ENCODE results near the gene IRAK4.
A peak's percentile ranks its signal among the peaks of the same experiment; 100 is the strongest.

Gene IRAK4

DNA sequence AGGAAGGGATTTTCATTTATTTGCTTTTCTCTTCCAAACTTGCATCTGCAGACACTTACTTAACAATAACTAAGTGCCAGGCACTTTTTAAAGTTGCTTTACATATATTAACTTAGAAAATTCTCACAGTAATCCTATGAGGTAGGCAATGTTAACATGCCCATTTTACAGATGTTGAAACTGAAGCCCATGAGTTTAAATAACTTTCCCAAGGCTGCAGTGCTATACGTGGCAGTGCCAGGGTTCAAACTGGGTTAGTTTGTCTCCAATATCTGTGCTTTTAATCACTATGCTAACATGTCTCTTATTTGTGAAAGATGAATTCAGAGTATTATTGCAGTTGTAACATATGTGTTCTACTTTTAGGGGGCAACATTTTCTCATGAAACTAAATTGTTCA, 30.1 kb upstream of the IRAK4 start:
- TF ChIP-seq CTCF (IDR thresholded peaks at IDR 0.05; ENCODE audit: poor library complexity, severe bottlenecking): no peak
- H3K36me3 ChIP-seq (ENCODE audit: low read depth): peaks cover 25% of the 10 kb centered on the region
- H3K27me3 ChIP-seq (ENCODE audit: insufficient read depth, poor library complexity, severe bottlenecking): no peaks in the 10 kb centered on the region
- no peak overlapping the region for H3K4me3 ChIP-seq (ENCODE audit: severe bottlenecking)
- DNase-seq (ENCODE audit: low spot score) (no peak), ATAC-seq (ENCODE audit: low read depth) (no peak)
- no peaks in the 10 kb centered on the region for H3K9me3 ChIP-seq (ENCODE audit: severe bottlenecking)
- H3K27ac ChIP-seq (ENCODE audit: poor library complexity, severe bottlenecking): no peak overlapping the region
- no peaks in the 10 kb centered on the region for H3K4me1 ChIP-seq (ENCODE audit: insufficient read depth, poor library complexity, severe bottlenecking)

DNA sequence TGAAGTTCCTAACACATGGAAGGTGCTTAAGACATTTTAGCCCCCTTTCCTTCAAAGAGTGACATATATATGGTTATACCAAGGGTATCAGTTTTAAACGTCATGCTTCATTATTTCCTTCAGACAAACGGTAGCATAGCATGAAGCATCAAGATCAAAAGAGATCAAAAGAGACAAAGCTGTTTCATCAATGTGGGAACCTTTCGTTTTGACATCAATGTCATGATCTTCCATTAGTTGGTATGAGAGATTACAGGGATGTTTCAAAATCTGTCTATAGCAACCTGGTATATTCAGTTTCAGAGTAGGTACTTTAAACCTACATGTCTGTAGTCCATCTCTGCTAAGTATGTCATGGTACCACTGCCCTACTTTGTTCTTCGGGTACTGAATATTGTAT, 28.5 kb upstream of the IRAK4 start:
- Histone ChIP-seq H3K4me3 (ENCODE audit: severe bottlenecking) (no peak overlapping the region), H3K27me3 (ENCODE audit: insufficient read depth, poor library complexity, severe bottlenecking) (no peaks in the 10 kb centered on the region), H3K27ac (ENCODE audit: poor library complexity, severe bottlenecking) (no peak overlapping the region), H3K36me3 (ENCODE audit: low read depth) (peaks cover 41% of the 10 kb centered on the region), H3K9me3 (ENCODE audit: severe bottlenecking) (no peaks in the 10 kb centered on the region), H3K4me1 (ENCODE audit: insufficient read depth, poor library complexity, severe bottlenecking) (no peaks in the 10 kb centered on the region)
- DNase-seq (ENCODE audit: low spot score) (no peak), ATAC-seq (ENCODE audit: low read depth) (no peak)
- TF ChIP-seq CTCF (IDR thresholded peaks at IDR 0.05; ENCODE audit: poor library complexity, severe bottlenecking): no peak

- DNase-seq (ENCODE audit: low spot score) (no peak), ATAC-seq (ENCODE audit: low read depth) (no peak)
- TF ChIP-seq CTCF (IDR thresholded peaks at IDR 0.05; ENCODE audit: poor library complexity, severe bottlenecking): peak; percentile 26
- Histone ChIP-seq H3K27ac (ENCODE audit: poor library complexity, severe bottlenecking) (no peak overlapping the region), H3K4me3 (ENCODE audit: severe bottlenecking) (no peak overlapping the region), H3K4me1 (ENCODE audit: insufficient read depth, poor library complexity, severe bottlenecking) (no peaks in the 10 kb centered on the region), H3K27me3 (ENCODE audit: insufficient read depth, poor library complexity, severe bottlenecking) (no peaks in the 10 kb centered on the region), H3K36me3 (ENCODE audit: low read depth) (peaks cover 72% of the 10 kb centered on the region), H3K9me3 (ENCODE audit: severe bottlenecking) (no peaks in the 10 kb centered on the region)
Measured at GRCh38 chr12:43733687-43734086, 25.1 kb upstream of the IRAK4 start.

DNA sequence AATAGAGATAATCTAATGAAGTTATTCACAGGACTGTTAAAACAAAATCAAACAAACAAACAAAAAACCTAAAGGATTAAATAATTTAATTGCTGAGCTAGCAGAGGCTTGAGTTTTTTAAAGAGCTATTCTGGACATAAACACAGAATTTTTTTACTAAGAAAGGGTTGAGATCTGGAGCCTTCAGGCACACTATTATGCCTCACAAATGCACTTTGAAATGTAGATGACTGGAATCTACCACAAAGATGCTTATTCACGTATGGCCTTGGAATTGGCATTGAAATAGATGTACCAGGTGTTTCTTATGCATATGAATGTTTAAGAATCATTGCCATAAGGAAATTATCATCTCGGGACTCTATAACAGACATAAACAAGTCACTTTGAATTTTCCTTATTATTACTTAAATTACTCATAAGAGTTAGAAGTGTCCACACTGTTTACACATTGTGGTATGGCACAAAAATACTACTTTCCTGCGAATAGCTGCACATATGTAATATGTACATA, 21.8 kb upstream of the IRAK4 start:
- no peak for DNase-seq (ENCODE audit: low spot score)
- no peak overlapping the region for H3K4me3 ChIP-seq (ENCODE audit: severe bottlenecking)
- TF ChIP-seq CTCF (IDR thresholded peaks at IDR 0.05; ENCODE audit: poor library complexity, severe bottlenecking): no peak
- H3K27me3 ChIP-seq (ENCODE audit: insufficient read depth, poor library complexity, severe bottlenecking): no peaks in the 10 kb centered on the region
- H3K36me3 ChIP-seq (ENCODE audit: low read depth): peaks cover 71% of the 10 kb centered on the region
- peaks cover 2% of the 10 kb centered on the region for H3K4me1 ChIP-seq (ENCODE audit: insufficient read depth, poor library complexity, severe bottlenecking)
- no peak overlapping the region for H3K27ac ChIP-seq (ENCODE audit: poor library complexity, severe bottlenecking)
- H3K9me3 ChIP-seq (ENCODE audit: severe bottlenecking): no peaks in the 10 kb centered on the region
- no peak for ATAC-seq (ENCODE audit: low read depth)

DNA sequence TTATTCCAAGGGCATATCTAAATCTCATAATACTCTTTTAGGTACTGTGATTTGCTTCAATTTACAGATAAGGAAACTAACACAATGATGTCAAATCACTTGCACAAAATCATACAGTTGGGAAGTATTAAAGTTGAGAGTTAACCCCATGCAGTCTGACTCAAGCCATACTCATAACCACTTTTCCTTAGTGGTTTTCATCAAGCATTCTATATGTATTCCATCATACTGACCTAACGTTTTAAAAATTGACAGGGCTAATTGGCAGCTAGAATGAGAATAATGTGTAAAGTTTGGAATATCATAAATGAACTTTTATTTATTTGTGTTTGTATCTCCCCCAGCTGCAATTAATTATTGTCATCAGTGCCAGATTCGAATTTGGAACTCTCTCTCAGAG, 21.1 kb upstream of the IRAK4 start:
- no peaks in the 10 kb centered on the region for H3K9me3 ChIP-seq (ENCODE audit: severe bottlenecking)
- DNase-seq (ENCODE audit: low spot score) (no peak), ATAC-seq (ENCODE audit: low read depth) (no peak)
- TF ChIP-seq CTCF (IDR thresholded peaks at IDR 0.05; ENCODE audit: poor library complexity, severe bottlenecking): no peak
- no peak overlapping the region for H3K4me3 ChIP-seq (ENCODE audit: severe bottlenecking)
- H3K27ac ChIP-seq (ENCODE audit: poor library complexity, severe bottlenecking): no peak overlapping the region
- H3K27me3 ChIP-seq (ENCODE audit: insufficient read depth, poor library complexity, severe bottlenecking): no peaks in the 10 kb centered on the region
- H3K36me3 ChIP-seq (ENCODE audit: low read depth): peaks cover 75% of the 10 kb centered on the region
- peaks cover 4% of the 10 kb centered on the region for H3K4me1 ChIP-seq (ENCODE audit: insufficient read depth, poor library complexity, severe bottlenecking)
